Measurements from ENCODE around the gene MOV10.

The MOV10 gene

DNA sequence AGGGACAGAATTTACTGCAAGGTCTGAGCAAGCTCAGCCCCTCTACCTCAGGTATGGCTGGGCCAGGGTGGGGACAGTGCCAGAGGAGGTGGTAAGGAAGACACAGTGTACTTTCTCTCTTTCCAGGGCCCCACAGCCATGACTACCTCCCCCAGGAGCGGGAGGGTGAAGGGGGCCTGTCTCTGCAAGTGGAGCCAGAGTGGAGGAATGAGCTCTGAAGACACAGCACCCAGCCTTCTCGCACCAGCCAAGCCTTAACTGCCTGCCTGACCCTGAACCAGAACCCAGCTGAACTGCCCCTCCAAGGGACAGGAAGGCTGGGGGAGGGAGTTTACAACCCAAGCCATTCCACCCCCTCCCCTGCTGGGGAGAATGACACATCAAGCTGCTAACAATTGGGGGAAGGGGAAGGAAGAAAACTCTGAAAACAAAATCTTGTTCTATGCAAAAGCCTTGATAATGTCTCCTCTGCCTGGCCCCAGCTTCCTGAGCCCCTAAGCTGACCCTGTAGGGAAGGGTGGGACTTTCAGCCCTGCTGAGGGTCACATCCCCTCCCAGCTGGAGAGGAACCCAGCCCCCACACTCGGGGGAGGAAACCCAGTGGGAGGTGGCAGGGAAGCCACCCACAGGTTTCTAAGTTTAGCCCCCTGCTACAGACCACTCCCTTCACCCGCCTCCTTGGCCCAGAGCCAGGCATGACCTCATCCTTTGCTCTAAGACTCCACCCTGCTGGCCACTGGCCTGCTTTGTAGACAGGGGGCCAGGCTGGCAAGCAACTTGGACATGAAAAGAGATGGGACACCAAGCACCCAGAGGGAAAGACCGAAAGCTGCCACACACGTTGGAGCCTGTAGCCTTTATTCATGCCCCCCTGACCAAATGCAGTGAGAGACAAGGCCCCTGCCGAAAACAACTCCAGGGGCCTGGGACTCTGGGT, 26.1 kb downstream of the MOV10 start:
- DNase-seq (ENCODE audit: low read depth) = peak; percentile 40

DNA sequence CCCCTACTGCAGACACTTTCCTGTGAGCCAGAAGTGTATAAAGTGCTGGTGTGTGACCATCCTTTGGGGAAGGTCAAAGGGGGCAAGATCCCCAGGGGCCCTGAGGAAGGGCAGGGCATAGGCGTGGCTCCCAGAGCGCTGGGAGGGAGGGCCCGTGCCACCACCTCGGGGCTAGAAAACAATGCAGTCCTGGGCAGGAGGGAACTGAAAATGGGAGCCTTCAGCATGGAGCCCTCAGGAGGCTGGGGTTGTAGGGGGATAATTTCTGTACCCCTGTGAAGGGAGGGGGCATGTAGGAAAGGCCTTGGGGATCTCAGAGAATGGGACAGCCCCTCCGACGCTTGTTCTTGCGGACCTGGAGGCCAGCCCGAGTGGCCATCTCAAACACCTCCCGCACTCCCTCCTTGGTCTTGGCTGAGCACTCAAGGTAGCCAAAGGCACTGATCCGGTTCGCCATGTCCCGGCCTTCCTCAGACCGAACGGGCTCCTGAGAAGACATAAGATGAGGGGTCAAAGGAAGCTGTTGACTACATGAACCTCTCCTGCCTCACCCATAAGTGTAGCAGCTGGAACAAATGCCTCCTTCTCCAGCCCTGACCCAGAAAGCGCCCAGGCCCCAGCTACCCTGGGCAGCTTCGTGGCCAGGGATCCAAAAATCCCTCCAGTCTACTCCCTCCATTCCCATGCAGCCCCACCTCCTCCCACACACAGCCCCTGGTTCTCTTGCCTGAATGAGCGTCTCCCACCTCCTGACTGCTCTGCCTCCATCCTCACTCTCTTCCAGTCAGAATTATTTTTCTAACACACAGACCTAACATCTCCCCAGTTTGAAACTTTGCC, 27.0 kb downstream of the MOV10 start:
- DNase-seq (ENCODE audit: low read depth) = no peak

DNA sequence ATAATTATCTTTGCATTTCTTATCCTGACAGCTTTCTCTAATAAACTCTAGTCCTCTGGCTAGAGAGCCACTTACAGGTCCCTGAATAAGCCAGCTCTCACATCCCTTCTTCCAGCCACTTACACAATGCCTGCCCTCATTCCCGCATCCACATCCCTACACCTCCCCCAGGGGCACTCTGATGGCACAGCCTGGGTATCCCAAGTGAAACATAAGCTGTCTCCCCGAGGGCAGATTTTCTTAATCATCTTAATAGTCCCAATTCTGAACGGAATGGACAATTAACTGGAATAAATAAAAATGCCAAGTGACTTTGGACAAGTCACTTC, 27.6 kb downstream of the MOV10 start:
- DNase-seq (ENCODE audit: low read depth) = no peak

DNA sequence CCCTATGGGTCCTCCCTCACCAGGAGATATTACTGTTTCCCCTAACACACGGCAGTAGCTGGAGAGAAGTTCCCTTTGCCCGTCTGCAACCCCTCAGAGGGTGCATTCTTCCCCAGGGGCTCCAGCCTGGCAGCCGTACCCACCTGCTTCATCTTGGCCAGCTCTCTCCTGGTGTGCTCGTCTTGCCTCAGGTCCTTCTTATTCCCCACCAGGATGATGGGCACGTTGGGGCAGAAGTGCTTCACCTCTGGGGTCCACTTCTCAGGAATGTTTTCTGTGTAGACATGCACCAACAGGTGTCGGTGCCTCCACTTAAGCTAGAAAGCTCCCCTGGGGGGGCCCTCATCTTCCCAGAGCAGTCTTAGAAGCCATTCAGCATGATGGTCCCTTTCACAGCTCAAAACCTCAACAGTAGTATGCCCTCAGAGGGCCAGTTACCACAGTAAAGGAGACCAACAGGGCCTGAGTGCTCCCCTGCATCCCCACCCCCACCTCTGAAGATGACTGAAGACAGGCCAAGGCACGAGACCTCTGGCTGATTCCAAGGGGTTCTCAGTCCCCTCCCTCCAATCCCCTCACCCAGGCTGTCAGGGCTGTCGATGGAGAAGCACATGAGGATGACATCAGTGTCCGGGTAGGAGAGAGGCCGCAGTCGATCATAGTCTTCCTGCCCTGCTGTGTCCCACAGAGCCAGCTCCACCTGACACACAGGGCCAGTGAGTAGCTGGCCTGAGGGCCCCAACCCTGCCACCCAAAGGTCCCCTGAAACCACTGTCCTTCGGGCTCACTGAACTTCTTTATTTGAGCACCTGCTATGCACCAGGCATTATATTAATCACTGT, 28.2 kb downstream of the MOV10 start:
- no peak for DNase-seq (ENCODE audit: low read depth)

DNA sequence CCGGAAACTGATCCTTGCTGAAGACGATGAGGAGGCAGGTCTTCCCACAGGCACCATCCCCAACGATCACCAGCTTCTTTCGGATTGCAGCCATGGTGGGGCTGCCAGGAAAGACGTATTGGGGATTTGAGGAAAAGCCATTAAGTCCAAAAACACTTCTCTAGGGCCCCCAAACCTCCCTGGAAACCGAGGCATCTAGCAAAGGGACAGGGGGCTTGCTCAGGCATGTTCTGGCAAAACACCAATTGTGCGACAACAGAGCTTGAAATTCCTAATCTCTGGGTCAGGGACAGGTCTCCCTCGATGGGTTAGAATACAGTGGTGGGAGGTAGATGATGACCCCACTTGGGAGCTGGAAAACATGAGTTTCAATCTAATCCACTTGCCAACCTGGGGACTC, 29.2 kb downstream of the MOV10 start:
- no peak for DNase-seq (ENCODE audit: low read depth)

DNA sequence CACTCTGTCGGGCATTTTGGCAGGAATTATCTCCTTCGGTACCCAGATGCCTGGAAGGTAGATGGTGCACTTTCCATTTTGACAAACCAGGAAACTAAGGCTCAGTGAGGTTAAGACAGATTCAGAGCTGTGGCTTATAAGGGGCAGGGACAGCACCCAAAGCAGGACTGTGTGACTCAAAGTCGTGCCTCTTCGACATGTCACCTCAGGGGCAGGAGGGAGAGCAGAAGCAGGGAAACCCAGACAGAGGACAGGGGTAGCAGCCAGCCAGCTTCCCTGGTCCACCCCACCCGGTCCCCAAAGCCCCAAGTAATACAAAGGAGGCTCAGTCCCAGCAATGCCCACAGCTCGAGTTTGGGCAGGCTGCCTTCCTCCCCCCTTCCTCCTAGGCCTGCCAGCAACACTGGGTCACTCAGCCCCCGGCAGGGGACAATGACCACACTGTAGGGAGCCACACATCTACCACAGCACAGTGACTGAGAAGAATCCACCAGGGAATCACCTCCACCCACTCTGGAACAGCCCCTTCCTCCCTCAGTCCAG, 30.0 kb downstream of the MOV10 start:
- DNase-seq (ENCODE audit: low read depth) = no peak

DNA sequence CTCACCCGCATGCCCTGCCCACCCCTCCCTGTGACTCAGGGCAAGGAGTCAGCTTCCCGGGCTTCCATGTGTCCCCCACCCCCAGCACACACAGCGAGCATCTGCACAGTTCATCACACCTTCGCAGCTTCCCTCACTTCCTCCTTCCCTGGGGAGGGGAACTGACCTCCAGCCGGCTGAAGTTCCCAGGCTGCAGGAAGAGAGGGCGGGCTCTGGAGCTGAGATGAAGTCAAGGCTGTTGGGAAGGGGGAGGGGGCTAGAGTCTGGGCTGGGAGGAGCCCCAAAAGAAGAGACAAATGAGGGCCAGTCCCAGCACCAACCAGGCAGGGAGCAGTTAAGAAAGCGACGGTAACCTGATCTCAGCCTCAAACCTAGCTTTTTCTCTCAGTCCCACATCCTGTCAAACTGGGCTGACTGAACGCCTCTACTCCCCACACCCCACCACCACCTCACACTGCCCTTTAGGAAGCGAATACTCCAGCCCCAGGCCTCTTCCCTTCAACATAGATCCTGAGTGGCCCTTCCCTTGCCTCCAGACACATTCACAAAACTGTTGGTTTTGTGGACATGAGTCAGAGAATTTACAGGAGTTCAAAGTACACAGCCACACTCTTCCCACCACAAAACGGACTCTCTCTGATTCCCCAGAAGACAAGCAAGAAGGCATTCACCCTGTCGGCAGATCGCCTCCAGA, 30.6 kb downstream of the MOV10 start:
- DNase-seq (ENCODE audit: low read depth) = no peak

DNA sequence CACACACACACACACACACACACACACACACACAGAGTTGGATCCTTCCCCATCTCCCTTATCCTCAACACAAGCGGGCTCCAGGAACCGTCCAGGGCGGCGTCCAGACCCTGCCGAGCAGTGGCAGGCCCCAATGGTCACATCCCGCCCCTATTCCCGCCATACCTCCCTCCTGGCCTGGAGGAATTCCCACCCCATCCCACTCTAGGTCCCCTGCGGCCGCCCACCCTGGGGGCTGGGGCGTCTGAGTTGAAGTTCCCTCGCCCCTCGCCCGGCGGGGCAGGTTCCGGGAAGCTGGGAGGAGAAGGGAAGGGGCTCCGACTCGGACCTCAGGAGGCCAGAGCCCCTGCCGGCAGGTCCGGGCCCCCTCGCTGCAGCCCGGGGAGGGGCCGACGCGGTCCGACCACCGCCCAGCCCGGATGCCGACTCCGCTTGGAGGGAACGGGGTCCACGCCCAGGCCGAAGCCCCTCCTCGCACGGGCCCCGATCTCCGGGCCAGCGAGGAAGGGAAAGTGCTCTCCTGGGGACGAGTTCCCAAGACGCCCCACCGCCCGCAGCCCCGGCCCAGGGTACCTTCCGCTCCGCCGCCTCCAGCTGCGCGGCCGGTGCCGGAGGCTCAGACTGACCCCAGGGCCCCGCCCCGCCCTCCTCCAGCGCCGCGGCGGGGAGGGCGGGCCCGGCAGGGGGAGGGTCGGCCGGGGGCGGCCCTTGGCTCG, 32.2 kb downstream of the MOV10 start, which contains the start of gene RHOC:
Gene RHOC (minus strand): TSS at position 623 of the 716 bp plus-strand sequence. CDS start 3,328 bp downstream, outside the sequence.
- DNase-seq (ENCODE audit: low read depth) = no peak

DNA sequence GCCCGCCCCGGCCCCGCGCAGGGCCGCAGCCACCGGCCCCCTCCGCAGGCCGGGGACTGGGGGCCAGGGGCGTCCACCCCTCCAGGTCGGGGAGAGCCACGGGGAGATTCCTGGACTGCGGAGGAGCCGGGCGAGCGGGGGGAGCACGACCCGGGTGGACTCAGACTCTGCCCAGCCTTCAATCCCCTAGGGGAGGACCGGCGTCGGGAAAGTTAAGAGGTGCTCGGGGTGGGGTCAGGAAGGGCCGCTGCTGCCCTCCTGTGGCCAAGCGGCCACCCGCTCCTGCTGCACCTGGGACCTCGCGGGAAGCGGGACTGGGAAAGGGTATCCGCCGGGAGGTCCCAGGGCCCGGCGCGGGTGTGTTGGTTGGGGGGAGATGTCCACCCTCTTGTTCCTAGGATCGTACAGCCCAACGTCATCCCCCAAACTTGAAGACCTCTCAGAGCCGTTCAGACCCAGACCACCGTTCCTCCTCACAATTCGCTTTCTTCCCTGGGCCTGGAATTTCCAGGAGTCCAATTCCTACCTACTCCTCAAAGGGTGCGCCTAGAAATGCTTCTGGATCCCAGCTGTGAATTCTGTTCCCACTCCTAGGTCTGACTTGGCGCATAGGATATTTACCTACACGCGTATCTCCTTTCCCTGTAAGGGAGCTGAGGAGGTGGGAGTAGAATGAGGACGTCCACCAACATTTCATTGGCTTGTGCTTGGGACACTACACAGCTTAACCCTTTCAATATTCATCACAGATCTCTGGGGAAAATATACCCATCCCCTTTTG, 33.0 kb downstream of the MOV10 start:
- peak; percentile 30 for DNase-seq (ENCODE audit: low read depth)

DNA sequence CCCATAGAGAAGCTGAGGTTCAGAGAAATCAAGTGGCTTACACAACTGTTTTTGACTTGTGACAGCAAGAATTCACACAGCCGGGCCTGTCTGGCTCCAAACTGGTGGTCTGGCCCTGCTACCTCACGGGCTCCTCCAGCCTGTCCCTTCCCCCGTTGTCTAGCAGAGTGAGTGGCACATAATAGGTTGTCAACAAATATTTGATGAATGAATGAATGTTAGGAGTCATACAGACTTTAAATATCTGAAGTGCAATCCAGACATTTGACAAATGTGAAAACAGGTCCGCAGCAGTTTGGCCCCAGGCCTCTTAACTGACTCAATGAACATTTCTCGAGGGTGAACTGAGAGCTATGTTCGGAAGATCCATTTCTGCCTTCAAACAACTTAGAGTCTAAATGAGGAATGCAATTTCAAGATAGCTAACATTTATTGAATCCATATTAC, 33.6 kb downstream of the MOV10 start:
- DNase-seq (ENCODE audit: low read depth) = no peak

DNA sequence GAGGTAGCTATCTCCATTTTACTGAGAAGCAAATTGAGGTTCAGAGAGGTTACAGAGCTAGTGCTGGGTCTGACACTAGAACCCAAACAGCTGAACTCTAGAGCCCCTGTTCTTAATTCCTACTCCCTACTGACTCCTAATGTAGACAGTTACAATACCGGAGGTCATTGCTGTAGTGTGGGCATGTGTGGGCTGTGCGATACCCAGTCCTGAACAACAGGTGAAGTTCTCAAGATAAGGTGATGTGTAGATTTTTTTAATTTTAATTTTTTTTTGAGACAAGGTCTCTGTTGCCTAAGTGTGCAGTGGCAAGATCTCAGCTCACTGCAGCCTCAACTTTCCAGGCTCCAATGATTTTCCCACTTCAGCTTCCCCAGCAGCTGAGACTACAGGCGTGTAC, 34.0 kb downstream of the MOV10 start:
- DNase-seq (ENCODE audit: low read depth) = no peak

DNA sequence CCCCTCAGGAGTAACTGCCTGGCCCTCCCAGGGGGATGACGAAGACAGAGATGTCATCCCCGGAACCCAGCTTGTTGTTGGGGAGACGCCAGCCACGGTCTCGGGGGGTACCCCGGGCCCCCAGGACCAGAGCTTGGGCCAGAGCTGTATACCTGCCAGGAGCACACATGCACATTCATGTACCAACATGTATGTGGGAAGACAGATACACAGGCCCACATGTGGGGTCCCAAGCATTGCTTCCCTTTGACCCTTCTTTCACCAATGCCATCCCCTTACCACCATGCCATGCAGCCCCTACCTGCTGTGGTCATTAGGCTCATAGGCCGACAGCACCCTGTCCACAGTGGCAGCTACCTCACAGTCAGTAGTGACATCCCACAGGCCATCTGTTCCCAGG, 35.7 kb downstream of the MOV10 start:
- DNase-seq (ENCODE audit: low read depth) = no peak

DNA sequence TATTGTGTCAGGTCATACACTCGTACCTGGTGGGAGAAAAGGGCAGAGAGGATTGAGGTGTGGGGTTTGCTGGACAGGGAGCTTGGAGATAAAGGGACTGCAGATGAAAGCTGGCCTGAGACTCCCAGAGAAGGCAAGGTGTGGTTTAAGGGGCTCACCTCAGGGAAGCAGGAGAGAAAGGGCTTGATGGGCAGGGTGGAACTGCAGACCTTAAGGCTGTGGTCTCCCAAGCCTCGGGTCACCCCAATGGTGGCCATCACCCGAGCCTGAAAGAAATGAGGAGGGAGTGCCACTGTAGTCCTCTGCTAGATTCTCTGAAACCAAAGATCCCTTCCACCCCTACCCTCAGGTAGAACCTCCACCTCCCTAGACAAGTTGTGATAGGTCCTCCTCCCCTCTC, 36.1 kb downstream of the MOV10 start:
- no peak for DNase-seq (ENCODE audit: low read depth)

DNA sequence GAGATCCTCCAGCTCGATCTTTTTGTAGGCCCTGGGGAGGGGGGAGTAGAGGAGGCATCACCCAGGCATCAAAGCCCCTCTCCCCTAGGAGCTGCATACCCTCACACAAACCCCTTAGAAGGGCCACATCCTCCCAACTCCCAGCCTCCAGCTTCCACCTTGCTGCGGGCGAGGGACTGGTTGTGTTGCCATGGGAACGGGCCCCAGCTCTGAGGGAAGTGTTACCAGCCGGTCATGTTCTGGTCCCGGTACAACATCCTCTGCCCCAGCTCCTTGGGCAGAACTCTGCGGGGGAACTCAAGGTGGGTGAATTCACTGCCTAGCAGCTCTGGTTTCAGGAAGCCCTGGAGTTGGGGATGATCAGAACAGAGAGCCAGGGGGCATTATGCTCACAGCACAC, 36.6 kb downstream of the MOV10 start:
- no peak for DNase-seq (ENCODE audit: low read depth)

DNA sequence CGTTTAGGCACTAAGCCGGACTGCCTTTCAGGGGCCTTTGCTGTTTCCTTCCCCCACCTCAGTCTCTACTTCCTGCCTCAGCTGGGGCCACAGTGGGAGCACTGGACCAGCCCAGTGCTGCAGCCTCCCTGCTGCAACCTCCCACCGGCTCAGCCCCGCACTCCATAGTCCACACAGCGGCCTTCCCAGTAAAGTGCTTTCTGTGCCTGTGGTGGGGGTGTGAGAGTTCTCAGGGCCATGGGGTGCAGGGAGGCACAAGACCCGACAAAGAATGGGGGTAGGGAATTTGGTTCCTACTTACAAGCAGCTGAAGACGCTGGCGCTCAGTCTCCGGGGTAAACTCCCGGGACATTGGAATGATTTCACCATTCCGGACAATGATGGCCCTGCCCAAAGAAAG, 37.2 kb downstream of the MOV10 start:
- no peak for DNase-seq (ENCODE audit: low read depth)

DNA sequence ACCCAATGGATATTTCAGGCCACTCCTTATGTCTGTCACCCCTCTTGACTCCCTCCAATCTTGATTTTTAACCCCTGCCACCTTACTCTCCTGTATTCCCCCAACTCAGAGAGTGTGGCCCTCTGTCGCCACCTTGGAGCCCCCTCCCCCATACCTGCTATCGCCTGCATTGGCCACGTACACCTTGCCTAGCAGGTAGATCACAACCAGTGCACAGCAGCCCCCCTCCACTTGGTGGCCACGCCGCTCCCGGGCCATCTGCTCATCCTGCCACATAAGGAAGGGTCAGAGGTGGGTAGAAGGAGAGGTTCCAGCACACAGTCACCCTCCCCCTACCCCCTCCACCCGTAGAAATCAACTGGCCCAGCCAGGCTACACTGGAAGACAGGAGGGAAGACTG, 37.7 kb downstream of the MOV10 start:
- no peak for DNase-seq (ENCODE audit: low read depth)

DNA sequence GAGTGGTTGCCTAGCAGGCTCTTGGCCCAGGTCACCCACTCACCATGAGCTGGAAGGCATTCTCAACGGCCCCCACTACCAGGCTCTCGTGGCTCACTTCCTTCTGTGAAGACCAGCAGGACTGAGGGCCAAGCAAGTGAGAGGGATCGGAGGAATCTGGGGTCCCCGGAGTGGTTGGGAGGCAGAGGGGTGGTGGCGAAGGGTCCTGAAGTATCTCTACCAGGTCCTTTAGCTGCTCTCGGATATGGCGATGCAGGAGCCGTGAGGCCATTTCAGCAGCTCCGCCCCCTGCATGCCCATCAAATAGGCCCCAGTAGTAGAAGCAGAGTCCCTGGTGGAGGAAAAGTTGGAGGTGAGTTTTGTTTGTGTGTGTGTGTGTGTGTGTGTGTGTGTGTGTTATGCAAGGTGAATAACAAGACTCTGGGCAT, 38.3 kb downstream of the MOV10 start:
- no peak for DNase-seq (ENCODE audit: low read depth)

DNA sequence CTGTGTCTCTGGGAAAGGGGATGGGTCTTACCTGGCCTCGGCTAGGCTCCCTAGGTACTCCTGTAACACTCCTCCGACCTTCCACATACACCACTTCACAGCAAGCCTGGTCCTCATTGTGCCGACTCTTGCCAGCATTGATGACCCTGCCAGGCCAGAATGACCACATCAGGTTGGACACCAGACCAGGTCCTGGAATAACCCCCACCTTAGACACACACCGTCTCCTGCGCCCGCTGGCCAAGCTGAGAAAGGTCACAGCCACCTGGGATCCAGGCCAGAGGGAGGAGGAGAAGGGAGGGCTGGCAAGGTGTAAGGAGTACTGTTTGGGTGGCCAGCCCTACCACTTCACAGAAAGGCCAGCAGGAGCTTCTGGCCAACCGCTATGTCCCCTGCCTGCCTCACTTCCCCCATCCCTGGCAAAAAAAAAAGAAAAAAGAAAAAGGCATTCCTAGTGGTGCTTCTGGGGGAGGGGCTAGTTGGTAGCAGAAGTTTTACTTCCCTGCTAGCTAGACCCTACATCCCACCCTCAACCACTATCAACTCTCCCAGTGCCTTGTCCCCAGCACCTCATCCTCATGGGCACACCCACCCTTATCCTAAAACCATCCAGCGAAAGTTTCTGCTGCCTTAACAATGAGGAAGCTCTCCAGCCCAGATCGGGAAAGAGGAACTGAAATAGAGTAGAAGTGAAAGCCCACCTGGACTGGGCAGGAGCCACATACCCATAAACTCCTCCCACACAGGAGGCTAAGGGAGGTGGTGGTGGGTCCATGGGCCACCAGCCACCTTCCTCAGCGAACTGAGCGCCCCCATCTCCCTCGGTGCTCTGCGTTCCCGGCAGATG, 39.2 kb downstream of the MOV10 start:
- DNase-seq (ENCODE audit: low read depth) = no peak

Data from stimulated activated CD8-positive, alpha-beta memory T cell treated with anti-CD3 and anti-CD28 coated beads, Interleukin-15, amount 100 ng/mL, for 1 hour (primary cell).